Keratinocyte (primary cell): Measurements from ENCODE around the gene CD74. TPM values are rescaled to one million over a fixed set of nuclear protein-coding genes. Genes with fewer than 3 reads are reported as not detected.

Experiments used
- DNase-seq: peaks from one replicate; pipeline ENCODE4 v3.0.0-alpha.2; 2011; ENCODE audit warnings: low read depth, missing footprints, low spot score
- FAIRE-seq: peaks from 2 replicates; lab custom pipeline; 2011; peaks lifted over from hg19 to GRCh38; lab: Jason Lieb, UNC
- H2AFZ ChIP-seq: 2 replicates; pipeline ENCODE4 v1.6.0; 2012; ENCODE audit warnings: low read length, control low read depth, inconsistent platforms; ENCODE audit not compliant: control insufficient read depth
- H3K27ac ChIP-seq: 2 replicates; pipeline ENCODE4 v1.5.1; 2011; ENCODE audit warnings: low read length; ENCODE audit not compliant: control insufficient read depth, insufficient read depth
- H3K27me3 ChIP-seq: 3 replicates; pipeline ENCODE4 v1.6.0; 2011; ENCODE audit warnings: low read length; ENCODE audit not compliant: control insufficient read depth, insufficient read depth; ENCODE audit errors: extremely low read depth
- H3K36me3 ChIP-seq, 2 experiments: 2 replicates in 1 of 2; 3 replicates in 1 of 2; pipeline ENCODE4 v1.5.1; 2011; ENCODE audit warnings: low read length in 2 of 2, mild to moderate bottlenecking in 1 of 2; ENCODE audit not compliant: control insufficient read depth in 2 of 2, insufficient read depth in 2 of 2; ENCODE audit errors: extremely low read depth in 1 of 2
- H3K4me1 ChIP-seq: 3 replicates; pipeline ENCODE4 v1.5.1; 2011; ENCODE audit warnings: low read length; ENCODE audit not compliant: control insufficient read depth, insufficient read depth; ENCODE audit errors: extremely low read depth
- H3K4me2 ChIP-seq: 3 replicates; pipeline ENCODE4 v1.6.0; 2011; ENCODE audit warnings: low read depth, low read length; ENCODE audit not compliant: control insufficient read depth, insufficient read depth; ENCODE audit errors: extremely low read depth
- H3K4me3 ChIP-seq, 3 experiments: fragments of 200-600 bp in 1 of 3; sonication (generic) in 1 of 3; 2 replicates in 2 of 3; 3 replicates in 1 of 3; pipeline ENCODE4 v1.5.1; 2011 to 2016; ENCODE audit warnings: low read length in 3 of 3, mild to moderate bottlenecking in 3 of 3, control low read depth in 2 of 3, inconsistent platforms in 1 of 3, low read depth in 1 of 3, mixed read lengths in 1 of 3, mixed run types in 1 of 3, moderate library complexity in 1 of 3; ENCODE audit not compliant: control insufficient read depth in 2 of 3, insufficient read depth in 2 of 3; ENCODE audit errors: extremely low read depth in 1 of 3
- H3K79me2 ChIP-seq: 2 replicates; pipeline ENCODE4 v1.6.0; 2012; ENCODE audit warnings: low read length; ENCODE audit not compliant: control insufficient read depth, insufficient read depth
- H3K9ac ChIP-seq: 3 replicates; pipeline ENCODE4 v1.6.0; 2011; ENCODE audit warnings: low read length; ENCODE audit not compliant: control insufficient read depth, insufficient read depth; ENCODE audit errors: extremely low read depth
- H3K9me1 ChIP-seq: 3 replicates; pipeline ENCODE4 v1.6.0; 2011; ENCODE audit warnings: low read length; ENCODE audit not compliant: control insufficient read depth, insufficient read depth; ENCODE audit errors: extremely low read depth
- H3K9me3 ChIP-seq: 2 replicates; pipeline ENCODE4 v1.5.1; 2012; ENCODE audit warnings: low read depth, low read length; ENCODE audit not compliant: control insufficient read depth
- H4K20me1 ChIP-seq: 3 replicates; pipeline ENCODE4 v1.6.0; 2011; ENCODE audit warnings: low read length; ENCODE audit not compliant: control insufficient read depth, insufficient read depth; ENCODE audit errors: extremely low read depth
- EZH2 ChIP-seq: IDR thresholded peaks from one replicate; pipeline ENCODE4 v1.6.1; 2012; ENCODE audit warnings: inconsistent platforms, mild to moderate bottlenecking, low read length, moderate library complexity
- dilution Hi-C: fragments of 300-500 bp; cut with MboI; formaldehyde crosslinking; loops from one replicate; pipeline ENCODE4 v1.7.0; 2020; ENCODE audit warnings: low sequenced_read_pairs; ENCODE audit not compliant: extremely low pct_ligation_motif_present
- polyA plus RNA-seq, 5 experiments: library from polyadenylated mRNA; depleted of rRNA in 3 of 5; stranded (reverse) in 3 of 5; stranded (forward) in 1 of 5; unstranded in 1 of 5; fragments of >200 nt; gene quantifications; 1 replicate in 1 of 5; 2 replicates in 3 of 5; 3 replicates in 1 of 5; pipeline versions ENCODE4 v1.2.1 to v1.2.3, GENCODE V29; 2011 to 2012; ENCODE audit warnings: missing spikeins in 2 of 5, low read depth in 1 of 5, low replicate concordance in 1 of 5
- TF ChIP-seq, protein P1 (sequence below), 3 experiments: IDR thresholded peaks in 1 of 3; conservative IDR thresholded peaks in 1 of 3; optimal IDR thresholded peaks in 1 of 3; 2 replicates in 2 of 3; 3 replicates in 1 of 3; pipeline versions ENCODE3 to v1.5.1; 2011; ENCODE audit warnings: low read length in 3 of 3, mild to moderate bottlenecking in 3 of 3, moderate library complexity in 2 of 3, control low read depth in 1 of 3, inconsistent platforms in 1 of 3; ENCODE audit not compliant: insufficient read depth in 2 of 3; ENCODE audit errors: extremely low read depth in 1 of 3

CD74 gene
- polyA plus RNA-seq, 1 donor (not counting 4 experiments of a cell fraction or from before 2014, with no cell fraction given): 0.71 TPM

DNA sequence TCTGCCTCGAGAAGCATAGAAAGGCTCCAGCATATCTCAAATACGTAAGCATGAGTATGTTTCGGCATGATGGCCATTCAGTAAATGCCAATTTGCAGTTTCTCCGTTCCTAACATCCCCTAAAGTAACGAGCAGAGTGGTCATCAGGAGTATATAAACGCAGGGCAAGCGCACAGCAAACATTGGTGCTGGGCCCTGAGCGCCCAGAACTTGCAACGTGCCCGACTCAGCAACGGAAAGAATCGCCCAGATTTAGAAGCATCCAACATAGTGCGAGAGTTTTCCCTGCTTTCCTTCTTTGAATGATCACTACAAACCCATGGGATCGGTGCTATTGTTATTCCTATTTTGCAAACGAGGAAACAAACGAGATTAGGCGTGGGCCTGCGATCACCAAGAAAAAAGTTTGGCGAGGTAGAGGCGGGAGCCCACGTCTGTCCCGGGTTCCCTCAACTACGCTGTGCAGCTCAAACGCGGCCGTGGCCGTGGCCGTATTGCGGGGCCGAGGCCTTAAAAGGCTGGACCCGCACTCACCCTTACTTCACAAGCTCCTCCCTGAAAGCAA lies 36.3 kb upstream of the CD74 start:
- H3K4me2 ChIP-seq: peak overlapping the region; percentile 81
- H3K4me3 ChIP-seq: peak overlapping the region; percentile 72 to 95 (median 85)
- no peak for DNase-seq
- H3K9me1 ChIP-seq: no peaks in the 10 kb centered on the region
- H3K79me2 ChIP-seq: peaks cover 44% of the 10 kb centered on the region
- H3K36me3 ChIP-seq: peaks cover 38 to 43% of the 10 kb centered on the region in 2 experiments
- peak overlapping the region; percentile 99 for H3K9ac ChIP-seq
- FAIRE-seq: peak; percentile 17
- H3K27ac ChIP-seq: peak overlapping the region; percentile 98
- no peaks in the 10 kb centered on the region for H3K27me3 ChIP-seq
- no peak for TF ChIP-seq EZH2
- TF ChIP-seq, protein P1, sequence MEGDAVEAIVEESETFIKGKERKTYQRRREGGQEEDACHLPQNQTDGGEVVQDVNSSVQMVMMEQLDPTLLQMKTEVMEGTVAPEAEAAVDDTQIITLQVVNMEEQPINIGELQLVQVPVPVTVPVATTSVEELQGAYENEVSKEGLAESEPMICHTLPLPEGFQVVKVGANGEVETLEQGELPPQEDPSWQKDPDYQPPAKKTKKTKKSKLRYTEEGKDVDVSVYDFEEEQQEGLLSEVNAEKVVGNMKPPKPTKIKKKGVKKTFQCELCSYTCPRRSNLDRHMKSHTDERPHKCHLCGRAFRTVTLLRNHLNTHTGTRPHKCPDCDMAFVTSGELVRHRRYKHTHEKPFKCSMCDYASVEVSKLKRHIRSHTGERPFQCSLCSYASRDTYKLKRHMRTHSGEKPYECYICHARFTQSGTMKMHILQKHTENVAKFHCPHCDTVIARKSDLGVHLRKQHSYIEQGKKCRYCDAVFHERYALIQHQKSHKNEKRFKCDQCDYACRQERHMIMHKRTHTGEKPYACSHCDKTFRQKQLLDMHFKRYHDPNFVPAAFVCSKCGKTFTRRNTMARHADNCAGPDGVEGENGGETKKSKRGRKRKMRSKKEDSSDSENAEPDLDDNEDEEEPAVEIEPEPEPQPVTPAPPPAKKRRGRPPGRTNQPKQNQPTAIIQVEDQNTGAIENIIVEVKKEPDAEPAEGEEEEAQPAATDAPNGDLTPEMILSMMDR (optimal IDR thresholded peaks at IDR 0.05 in 1 of 3, IDR thresholded peaks at IDR 0.05 in 1 of 3, conservative IDR thresholded peaks at IDR 0.05 in 1 of 3; ENCODE audit: extremely low read depth in 1 of 3, insufficient read depth in 2 of 3, low read length in 3 of 3): no peak
- no peaks in the 10 kb centered on the region for H3K9me3 ChIP-seq
- peaks cover 12% of the 10 kb centered on the region for H3K4me1 ChIP-seq
- H2AFZ ChIP-seq: no peak overlapping the region
- dilution Hi-C loops: no loop called here
- H4K20me1 ChIP-seq: peaks cover 35% of the 10 kb centered on the region

DNA sequence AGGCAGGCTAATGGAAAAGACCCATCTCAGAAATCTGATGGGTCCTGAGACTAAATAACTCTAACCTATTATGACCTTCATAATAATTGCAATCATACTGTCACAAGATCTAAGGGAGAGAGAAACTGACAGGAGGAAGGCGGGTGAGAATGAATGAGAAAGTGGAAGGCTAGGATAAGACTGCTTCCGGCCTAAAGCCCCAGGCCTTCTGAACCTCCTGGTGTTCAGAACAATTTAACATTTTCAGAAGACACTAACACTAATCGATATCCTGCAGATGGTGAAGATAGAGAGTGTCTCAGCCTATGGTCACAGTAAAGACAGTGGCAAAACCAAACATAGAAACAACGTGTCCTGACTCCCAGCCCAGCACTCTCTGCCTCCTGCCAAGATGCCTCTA lies 35.6 kb upstream of the CD74 start:
- no peaks in the 10 kb centered on the region for H3K27me3 ChIP-seq
- H3K9ac ChIP-seq: peak overlapping the region; percentile 99
- peak overlapping the region; percentile 98 for H3K27ac ChIP-seq
- TF ChIP-seq, protein P1 (optimal IDR thresholded peaks at IDR 0.05 in 1 of 3, IDR thresholded peaks at IDR 0.05 in 1 of 3, conservative IDR thresholded peaks at IDR 0.05 in 1 of 3; ENCODE audit: extremely low read depth in 1 of 3, insufficient read depth in 2 of 3, low read length in 3 of 3): no peak
- no peak for TF ChIP-seq EZH2
- peak overlapping the region; percentile 81 for H3K4me2 ChIP-seq
- no peak overlapping the region for H2AFZ ChIP-seq
- DNase-seq (no peak), FAIRE-seq (no peak)
- peaks cover 12% of the 10 kb centered on the region for H3K4me1 ChIP-seq
- dilution Hi-C loops: no loop called here
- H3K79me2 ChIP-seq: peaks cover 44% of the 10 kb centered on the region
- H3K36me3 ChIP-seq: peaks cover 44 to 50% of the 10 kb centered on the region in 2 experiments
- H3K9me1 ChIP-seq: no peaks in the 10 kb centered on the region
- H4K20me1 ChIP-seq: peaks cover 37% of the 10 kb centered on the region
- peak overlapping the region; percentile 72 to 95 (median 85) for H3K4me3 ChIP-seq
- H3K9me3 ChIP-seq: no peaks in the 10 kb centered on the region
